GM12801 (cell line): ENCODE measurements around the gene C15orf40.

Source experiments
- CTCF ChIP-seq: IDR thresholded peaks from one replicate; pipeline ENCODE4 v1.5.1; 2011; ENCODE audit warnings: control low read depth; ENCODE audit not compliant: insufficient read length; ENCODE audit errors: extremely low read depth

C15orf40 gene

GRCh38 chr15:82963471-82964341 is 47.7 kb downstream of the C15orf40 start:
- TF ChIP-seq CTCF = no peak

GRCh38 chr15:82960766-82961165 is 50.7 kb downstream of the C15orf40 start:
- no peak for TF ChIP-seq CTCF

GRCh38 chr15:82959423-82959822 is 52.0 kb downstream of the C15orf40 start:
- no peak for TF ChIP-seq CTCF

- no peak for TF ChIP-seq CTCF
Measured at GRCh38 chr15:82958638-82959037, 52.8 kb downstream of the C15orf40 start.

GRCh38 chr15:82952158-82953081 is 59.0 kb downstream of the C15orf40 start, which contains the start of gene HOMER2:
Gene HOMER2 (minus strand): TSS chr15:82952720. CDS start chr15:82952535, 185 bp downstream.
- TF ChIP-seq CTCF = no peak

GRCh38 chr15:82951472-82952157 is 59.8 kb downstream of the C15orf40 start:
- no peak for TF ChIP-seq CTCF
